Neural progenitor cell (in vitro differentiated cells): ENCODE results near the gene SLC24A2.

Experiments used
- EZH2 ChIP-seq: fragments of 200-600 bp; sonication (generic); IDR thresholded peaks from 2 replicates; pipeline ENCODE4 v1.6.1; 2017; ENCODE audit warnings: antibody characterized with exemption, mild to moderate bottlenecking, moderate library complexity
- EZH2phosphoT487 ChIP-seq: fragments of 200-600 bp; sonication (generic); IDR thresholded peaks from 2 replicates; pipeline ENCODE4 v1.6.1; 2017; ENCODE audit warnings: antibody characterized with exemption
- TF ChIP-seq, protein P1 (sequence below): fragments of 200-600 bp; sonication (generic); IDR thresholded peaks from 2 replicates; pipeline ENCODE4 v1.5.1; 2017; ENCODE audit warnings: antibody characterized with exemption, mild to moderate bottlenecking

DNA sequence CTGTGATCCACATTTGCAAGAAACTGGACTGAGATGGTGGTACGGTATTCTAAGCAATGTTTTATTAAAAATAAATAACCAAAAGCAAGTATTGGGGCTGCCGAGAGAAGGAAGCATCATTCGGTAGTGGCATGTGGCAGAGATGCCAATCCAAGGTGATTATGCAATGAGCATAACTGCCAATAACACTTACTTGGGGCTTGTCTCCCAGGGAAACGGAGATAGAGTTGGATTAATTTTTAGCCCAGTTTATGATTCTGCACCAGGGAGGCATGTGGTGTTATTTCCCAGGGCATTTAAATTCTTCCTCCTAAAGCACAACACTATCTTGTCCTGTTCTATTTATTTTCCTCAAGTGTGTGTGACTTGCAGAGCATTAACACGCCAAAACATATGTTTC, 17.9 kb downstream of the SLC24A2 start:
- TF ChIP-seq, protein P1, sequence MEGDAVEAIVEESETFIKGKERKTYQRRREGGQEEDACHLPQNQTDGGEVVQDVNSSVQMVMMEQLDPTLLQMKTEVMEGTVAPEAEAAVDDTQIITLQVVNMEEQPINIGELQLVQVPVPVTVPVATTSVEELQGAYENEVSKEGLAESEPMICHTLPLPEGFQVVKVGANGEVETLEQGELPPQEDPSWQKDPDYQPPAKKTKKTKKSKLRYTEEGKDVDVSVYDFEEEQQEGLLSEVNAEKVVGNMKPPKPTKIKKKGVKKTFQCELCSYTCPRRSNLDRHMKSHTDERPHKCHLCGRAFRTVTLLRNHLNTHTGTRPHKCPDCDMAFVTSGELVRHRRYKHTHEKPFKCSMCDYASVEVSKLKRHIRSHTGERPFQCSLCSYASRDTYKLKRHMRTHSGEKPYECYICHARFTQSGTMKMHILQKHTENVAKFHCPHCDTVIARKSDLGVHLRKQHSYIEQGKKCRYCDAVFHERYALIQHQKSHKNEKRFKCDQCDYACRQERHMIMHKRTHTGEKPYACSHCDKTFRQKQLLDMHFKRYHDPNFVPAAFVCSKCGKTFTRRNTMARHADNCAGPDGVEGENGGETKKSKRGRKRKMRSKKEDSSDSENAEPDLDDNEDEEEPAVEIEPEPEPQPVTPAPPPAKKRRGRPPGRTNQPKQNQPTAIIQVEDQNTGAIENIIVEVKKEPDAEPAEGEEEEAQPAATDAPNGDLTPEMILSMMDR = no peak
- TF ChIP-seq EZH2phosphoT487 = no peak
- TF ChIP-seq EZH2 = no peak
